ENCODE results near the gene GP1BA. TPM values are rescaled to one million over a fixed set of nuclear protein-coding genes. Genes with fewer than 3 reads are reported as not detected.
A peak's percentile ranks its signal among the peaks of the same experiment; 100 is the strongest.
"Not testable (repeated sequence)": the region's sequence is repeated elsewhere in the genome, so short reads cannot be mapped to it uniquely, and the experiment has no call there.

GP1BA gene
- total and polyA plus RNA-seq, 8 donors, result 0.05 TPM; not detected in 7

DNA sequence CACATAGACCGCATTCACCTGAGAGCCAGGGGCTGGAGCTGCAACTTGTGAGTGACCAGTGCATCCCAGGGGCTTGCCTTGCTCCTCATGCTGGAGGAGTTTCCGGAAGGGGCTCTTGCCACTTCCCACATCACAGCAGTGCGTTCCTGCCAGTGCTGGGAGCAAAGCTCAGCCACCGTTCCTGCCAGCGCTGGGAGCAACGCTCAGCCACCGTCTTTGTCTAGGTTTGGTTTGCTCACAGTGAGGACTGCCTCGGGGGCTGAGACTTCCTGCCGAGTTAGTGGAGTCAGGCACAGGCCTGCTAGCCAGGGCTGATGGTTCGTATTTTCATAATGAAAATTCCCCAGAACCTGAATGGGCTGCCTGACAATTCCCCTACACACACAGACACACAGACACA lies 23.8 kb upstream of the GP1BA start:
- Histone ChIP-seq H3K9me3 (no peaks in the 10 kb centered on the region), H3K36me3 (no peaks in the 10 kb centered on the region), H3K27ac (peak overlapping the region in 2 of 5 donors; percentile 23 to 43), H3K4me1 (peaks cover 9 to 18% (median 15%) of the 10 kb centered on the region in 4 donors), H3K27me3 (peaks cover 0 to 8% (median 0%) of the 10 kb centered on the region in 3 donors), H3K4me3 (no peak overlapping the region)
- WGBS, 5 donors, result 32 to 54% (median 49%) methylated on average over 10 of the region's 10 CpGs
- no peak for DNase-seq
- TF ChIP-seq, protein P1, sequence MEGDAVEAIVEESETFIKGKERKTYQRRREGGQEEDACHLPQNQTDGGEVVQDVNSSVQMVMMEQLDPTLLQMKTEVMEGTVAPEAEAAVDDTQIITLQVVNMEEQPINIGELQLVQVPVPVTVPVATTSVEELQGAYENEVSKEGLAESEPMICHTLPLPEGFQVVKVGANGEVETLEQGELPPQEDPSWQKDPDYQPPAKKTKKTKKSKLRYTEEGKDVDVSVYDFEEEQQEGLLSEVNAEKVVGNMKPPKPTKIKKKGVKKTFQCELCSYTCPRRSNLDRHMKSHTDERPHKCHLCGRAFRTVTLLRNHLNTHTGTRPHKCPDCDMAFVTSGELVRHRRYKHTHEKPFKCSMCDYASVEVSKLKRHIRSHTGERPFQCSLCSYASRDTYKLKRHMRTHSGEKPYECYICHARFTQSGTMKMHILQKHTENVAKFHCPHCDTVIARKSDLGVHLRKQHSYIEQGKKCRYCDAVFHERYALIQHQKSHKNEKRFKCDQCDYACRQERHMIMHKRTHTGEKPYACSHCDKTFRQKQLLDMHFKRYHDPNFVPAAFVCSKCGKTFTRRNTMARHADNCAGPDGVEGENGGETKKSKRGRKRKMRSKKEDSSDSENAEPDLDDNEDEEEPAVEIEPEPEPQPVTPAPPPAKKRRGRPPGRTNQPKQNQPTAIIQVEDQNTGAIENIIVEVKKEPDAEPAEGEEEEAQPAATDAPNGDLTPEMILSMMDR (IDR thresholded peaks at IDR 0.05), result no peak
- TF ChIP-seq POLR2A (IDR thresholded peaks at IDR 0.05), result no peak
- TF ChIP-seq EP300 (IDR thresholded peaks at IDR 0.05), result no peak
- no peak for TF ChIP-seq POLR2AphosphoS5 (IDR thresholded peaks at IDR 0.05)
- intact Hi-C loops (cut with DNase I; ENCODE audit: low total_unique reads), result loop anchor here (10.0 kb wide), 1 partner anchor 66 kb away; no protein-coding TSS in a partner anchor

DNA sequence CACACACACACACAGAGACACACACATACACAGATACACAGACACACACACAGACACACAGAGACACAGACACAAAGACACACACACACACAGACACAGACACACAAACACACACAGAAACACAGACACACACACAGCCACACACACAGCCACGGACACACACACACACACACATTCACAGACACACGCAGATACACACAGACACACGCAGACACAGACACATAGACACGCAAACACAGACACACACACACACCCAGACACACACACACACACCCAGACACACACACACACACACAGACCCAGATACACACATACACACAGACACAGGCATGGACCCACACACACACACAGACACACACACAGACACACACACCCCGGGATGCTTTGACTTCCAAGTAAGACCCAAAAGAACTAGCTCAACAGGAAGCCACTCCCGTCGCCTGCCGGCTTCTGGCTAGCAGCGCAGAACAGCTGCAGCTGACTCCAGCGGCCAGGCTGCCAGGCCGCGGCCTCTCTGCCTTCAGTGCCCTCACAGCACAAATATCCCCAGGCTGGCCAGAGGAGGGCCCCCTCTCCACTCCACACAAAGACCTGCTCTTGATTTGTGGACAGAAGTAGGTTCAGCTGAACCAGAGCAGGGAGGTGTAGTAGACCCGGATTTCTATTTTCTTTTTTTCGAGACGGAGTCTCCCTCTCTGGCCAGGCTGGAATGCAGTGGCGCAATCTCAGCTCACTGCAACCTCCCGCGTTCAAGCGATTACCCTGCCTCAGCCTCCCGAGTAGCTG lies 23.2 kb upstream of the GP1BA start:
- Histone ChIP-seq H3K4me3 (no peak overlapping the region), H3K27ac (peak overlapping the region; percentile 24 to 64 (median 45)), H3K27me3 (peaks cover 0 to 5% (median 0%) of the 10 kb centered on the region in 3 donors), H3K36me3 (no peaks in the 10 kb centered on the region), H3K9me3 (no peaks in the 10 kb centered on the region), H3K4me1 (peaks cover 8 to 13% (median 9%) of the 10 kb centered on the region in 4 donors)
- TF ChIP-seq POLR2AphosphoS5 (IDR thresholded peaks at IDR 0.05) (peak in 2 of 3 donors; percentile 59 to 76), POLR2A (IDR thresholded peaks at IDR 0.05) (no peak), EP300 (IDR thresholded peaks at IDR 0.05) (no peak)
- TF ChIP-seq, protein P1 (IDR thresholded peaks at IDR 0.05), result peak in 5 of 7 experiments; percentile 70 to 90 (median 85)
- DNase-seq, result peak; percentile 92 to 95
- 12 to 19% (median 16%) methylated on average over 17 to 20 of the region's 20 CpGs for WGBS, 5 donors
- intact Hi-C loops (cut with DNase I; ENCODE audit: low total_unique reads), result loop anchor here (10.0 kb wide), 1 partner anchor 66 kb away; no protein-coding TSS in a partner anchor

DNA sequence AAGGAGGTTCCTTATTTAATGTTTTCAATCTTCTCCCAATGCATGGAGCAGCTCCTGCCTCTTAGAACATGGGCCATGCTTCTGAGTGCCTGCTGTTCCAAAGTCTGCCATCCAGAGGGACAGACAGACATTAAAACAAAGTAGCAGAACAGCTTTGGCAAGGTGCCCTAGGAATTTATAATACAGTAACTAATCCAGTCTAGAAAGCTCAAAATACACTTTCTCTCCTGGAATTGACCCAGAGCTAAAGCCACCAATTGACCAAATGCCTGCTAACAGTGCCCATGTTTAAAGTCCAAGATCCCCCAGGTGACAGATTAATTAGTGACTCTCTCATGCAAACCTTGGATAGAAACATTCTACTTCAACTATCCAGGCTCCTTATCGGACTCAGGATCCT lies 18.1 kb upstream of the GP1BA start:
- intact Hi-C loops (cut with DNase I; ENCODE audit: low total_unique reads), result loop anchor here (10.0 kb wide), 1 partner anchor 151 kb away; no protein-coding TSS in a partner anchor
- H3K27ac ChIP-seq, result no peak overlapping the region
- no peak for TF ChIP-seq POLR2A (IDR thresholded peaks at IDR 0.05)
- TF ChIP-seq POLR2AphosphoS5 (IDR thresholded peaks at IDR 0.05), result no peak
- TF ChIP-seq EP300 (IDR thresholded peaks at IDR 0.05), result no peak
- TF ChIP-seq, protein P1 (IDR thresholded peaks at IDR 0.05), result no peak
- H3K4me3 ChIP-seq, result no peak overlapping the region
- DNase-seq, result no peak
- peaks cover 5 to 9% (median 8%) of the 10 kb centered on the region in 4 donors for H3K4me1 ChIP-seq
- H3K27me3 ChIP-seq, result no peaks in the 10 kb centered on the region
- H3K9me3 ChIP-seq, result no peaks in the 10 kb centered on the region
- WGBS, 5 donors, result 51 to 78% (median 65%) methylated on average over 1 of the region's 1 CpG
- H3K36me3 ChIP-seq, result no peaks in the 10 kb centered on the region

DNA sequence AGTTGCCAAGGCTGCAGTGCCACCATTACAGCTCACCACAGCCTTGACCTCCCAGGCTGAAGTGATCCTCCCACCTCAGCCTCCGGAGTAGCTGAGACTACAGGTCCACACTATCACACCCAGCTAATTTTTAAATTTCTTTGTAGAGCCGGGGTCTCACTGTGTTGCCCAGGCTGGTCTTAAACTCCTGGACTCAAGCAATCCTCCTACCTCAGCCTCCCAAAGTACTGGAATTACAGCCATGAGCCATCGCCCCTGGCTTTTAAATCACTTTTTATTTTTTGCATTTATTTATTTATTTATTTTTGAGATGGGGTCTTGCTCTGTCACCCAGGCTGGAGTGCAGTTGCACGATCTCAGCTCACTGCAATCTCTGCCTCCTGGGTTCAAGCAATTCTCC lies 17.5 kb upstream of the GP1BA start:
- intact Hi-C loops (cut with DNase I; ENCODE audit: low total_unique reads), result loop anchor here (10.0 kb wide), 1 partner anchor 150 kb away; no protein-coding TSS in a partner anchor
- not testable (repeated sequence) for H3K4me3 ChIP-seq, DNase-seq, H3K36me3 ChIP-seq, H3K27ac ChIP-seq, H3K9me3 ChIP-seq, H3K27me3 ChIP-seq, H3K4me1 ChIP-seq
- WGBS, 5 donors, result 87 to 96% (median 91%) methylated on average over 4 of the region's 4 CpGs

Data from stomach (tissue), 9 donors.